Adrenal gland (tissue), 5 donors: ENCODE measurements around the gene PFKFB1.

Experiments
- CTCF ChIP-seq, 6 experiments: fragments of 450-650 bp in 4 of 6; fragments of 200-600 bp in 2 of 6; sonication (generic) in 1 of 6; IDR thresholded peaks; 1 replicate in 5 of 6; 2 replicates in 1 of 6; pipeline versions ENCODE4 v1.5.1 to v1.8.0; 2016 to 2021; ENCODE audit warnings: antibody characterized with exemption in 6 of 6, mild to moderate bottlenecking in 2 of 6, moderate library complexity in 1 of 6
- POLR2A ChIP-seq, 2 donors: fragments of 450-650 bp; IDR thresholded peaks; one replicate each; pipeline ENCODE4 v1.6.1; 2017; ENCODE audit warnings: antibody characterized with exemption in 2 of 2, mild to moderate bottlenecking in 2 of 2, moderate library complexity in 1 of 2
- donor health status: DM: no; HTN: no; CAD: no.

GRCh38 chrX:55026143-55026542, 32.2 kb upstream of the PFKFB1 start:
- TF ChIP-seq CTCF (IDR thresholded peaks at IDR 0.05) (no peak), POLR2A (IDR thresholded peaks at IDR 0.05) (no peak)
